CD4-positive, alpha-beta T cell (primary cell): ENCODE data around the gene FILIP1L. TPM values are rescaled to one million over a fixed set of nuclear protein-coding genes. Genes with fewer than 3 reads are reported as not detected.

Experiments
- ATAC-seq: fragments of 200-7000 bp; cut with Tn5 transposase; one replicate; pipeline ENCODE4 v1.10.0; 2022; ENCODE audit warnings: mild to moderate bottlenecking; ENCODE audit not compliant: poor library complexity
- CTCF ChIA-PET: fragments of 350-600 bp; sonication (Branson Sonifier 250); formaldehyde crosslinking; loops from one replicate; lab custom pipeline; 2021; ENCODE audit warnings: antibody characterized with exemption, inconsistent platforms; lab: Charles Lee
- POLR2A ChIA-PET: fragments of 350-600 bp; sonication (Branson Sonifier 250); formaldehyde crosslinking; loops from one replicate; lab custom pipeline; 2021; ENCODE audit warnings: antibody characterized with exemption, inconsistent platforms; lab: Charles Lee
- DNase-seq, 14 experiments: peaks; one replicate each; pipeline ENCODE4 v3.0.0-alpha.2; 2013 to 2020; ENCODE audit warnings: mixed read lengths in 2 of 14
- H3K27ac ChIP-seq, 2 donors: one replicate each; pipeline versions ENCODE4 v1.5.1 to v1.7.0; 2013; ENCODE audit warnings: low read length in 2 of 2, low read depth in 1 of 2, mild to moderate bottlenecking in 1 of 2
- H3K27me3 ChIP-seq, 2 experiments: 1 replicate in 1 of 2; 2 replicates in 1 of 2; pipeline versions ENCODE4 v1.6.1 to v1.7.0; 2013; ENCODE audit warnings: low read length in 2 of 2, control low read depth in 1 of 2, mild to moderate bottlenecking in 1 of 2, moderate library complexity in 1 of 2; ENCODE audit not compliant: insufficient read depth in 2 of 2, control insufficient read depth in 1 of 2
- H3K36me3 ChIP-seq: one replicate; pipeline ENCODE4 v1.6.1; 2013; ENCODE audit warnings: low read length, control low read depth; ENCODE audit not compliant: insufficient read depth
- H3K4me1 ChIP-seq: one replicate; pipeline ENCODE4 v1.6.1; 2013; ENCODE audit warnings: low read length, control low read depth; ENCODE audit not compliant: insufficient read depth
- H3K4me3 ChIP-seq: one replicate; pipeline ENCODE4 v1.5.1; 2013; ENCODE audit warnings: mild to moderate bottlenecking, low read length, moderate library complexity
- H3K9me3 ChIP-seq, 2 experiments: 1 replicate in 1 of 2; 2 replicates in 1 of 2; pipeline versions ENCODE4 v1.6.1 to v1.7.0; 2013; ENCODE audit warnings: low read length in 2 of 2, mild to moderate bottlenecking in 2 of 2, control low read depth in 1 of 2, moderate library complexity in 1 of 2; ENCODE audit not compliant: control insufficient read depth in 1 of 2, insufficient read depth in 1 of 2
- H3K27ac Mint-ChIP-seq: one replicate; pipeline ENCODE4 v1.8.0; 2020; ENCODE audit warnings: mixed read lengths
- H3K27me3 Mint-ChIP-seq: one replicate; pipeline ENCODE4 v1.8.0; 2021; ENCODE audit warnings: mixed read lengths
- H3K36me3 Mint-ChIP-seq: one replicate; pipeline ENCODE4 v1.8.0; 2021; ENCODE audit warnings: low read depth, mixed read lengths
- H3K4me1 Mint-ChIP-seq: one replicate; pipeline ENCODE4 v1.8.0; 2021; ENCODE audit warnings: low read depth, mixed read lengths
- H3K4me3 Mint-ChIP-seq: one replicate; pipeline ENCODE4 v1.8.0; 2020; ENCODE audit warnings: mild to moderate bottlenecking, mixed read lengths
- H3K9me3 Mint-ChIP-seq: one replicate; pipeline ENCODE4 v1.8.0; 2020; ENCODE audit warnings: mixed read lengths
- CTCF ChIP-seq: fragments of 200-600 bp; IDR thresholded peaks from one replicate; pipeline ENCODE4 v1.8.0; 2022; ENCODE audit warnings: antibody characterized with exemption, mild to moderate bottlenecking
- intact Hi-C, 2 experiments: fragments of 100-400 bp; cut with DNase I in 1 of 2; cut with micrococcal nuclease in 1 of 2; formaldehyde crosslinking; loops; one replicate each; pipeline versions ENCODE4 v1.15.1 to v1.9.0; 2023 to 2025; cut with DNase I, micrococcal nuclease
- polyA plus RNA-seq, 2 donors: library from polyadenylated mRNA; unstranded; fragments of 120-200 nt; gene quantifications; one replicate each; pipeline ENCODE4 v1.2.1, GENCODE V29; 2013
- total RNA-seq, 174 experiments: library from RNA in 2 of 174; stranded (reverse) in 2 of 174; gene quantifications; one replicate each; pipeline ENCODE4 v1.2.3 and lab custom pipeline; 2021 to 2026

FILIP1L gene
- under 1 TPM; 0.08 to 0.28 TPM for total RNA-seq
- polyA plus RNA-seq (2013, experiment 1 of 2), result 0.27 TPM
- 1.6 TPM for polyA plus RNA-seq (2013, experiment 2 of 2)
- total RNA-seq (lab: John Stamatoyannopoulos, UW), result 0 to 4.0 (median 0.27) reads per million in 172 experiments

- Histone ChIP-seq H3K4me3 (no peak within 1 kb of the TSS), H3K27me3 (no peaks in the 10 kb centered on the region), H3K27ac (no peak within 1 kb of the TSS), H3K4me1 (no peaks in the 10 kb centered on the region), H3K9me3 (no peaks in the 10 kb centered on the region), H3K36me3 (no peaks in the 10 kb centered on the region)
- CTCF ChIA-PET, result no interaction called here
- intact Hi-C loops, result no loop called here
- H3K27ac Mint-ChIP-seq, result no peak within 1 kb of the TSS
- POLR2A ChIA-PET, result no interaction called here
- no peaks in the 10 kb centered on the region for H3K4me1 Mint-ChIP-seq
- ATAC-seq (no peak), DNase-seq (no peak)
- H3K4me3 Mint-ChIP-seq, result no peak within 1 kb of the TSS
- TF ChIP-seq CTCF, result no peak
- no peaks in the 10 kb centered on the region for H3K27me3 Mint-ChIP-seq
- no peaks in the 10 kb centered on the region for H3K36me3 Mint-ChIP-seq
- no peaks in the 10 kb centered on the region for H3K9me3 Mint-ChIP-seq
Observed at GRCh38 chr3:100114413-100115030, at the start of gene FILIP1L. TSS of gene FILIP1L (minus strand) at chr3:100114501.

- H3K9me3 ChIP-seq, result no peaks in the 10 kb centered on the region
- Mint-ChIP-seq H3K9me3 (no peaks in the 10 kb centered on the region), H3K4me3 (no peak overlapping the region), H3K36me3 (peaks cover 72% of the 10 kb centered on the region), H3K4me1 (no peaks in the 10 kb centered on the region), H3K27ac (no peak overlapping the region), H3K27me3 (no peaks in the 10 kb centered on the region)
- DNase-seq (no peak), ATAC-seq (no peak)
- CTCF ChIA-PET, result interaction anchor here (1.0 kb wide), 1 partner anchor 17 kb away, joined by 4 read pairs; no protein-coding TSS in a partner anchor
- peaks cover 8% of the 10 kb centered on the region for H3K36me3 ChIP-seq
- POLR2A ChIA-PET, result no interaction called here
- H3K27me3 ChIP-seq, result no peaks in the 10 kb centered on the region
- intact Hi-C loops, result no loop called here
- no peak overlapping the region for H3K27ac ChIP-seq
- H3K4me3 ChIP-seq, result no peak overlapping the region
- TF ChIP-seq CTCF, result no peak
- H3K4me1 ChIP-seq, result no peaks in the 10 kb centered on the region
Observed at GRCh38 chr3:100163787-100164186, 49.5 kb upstream of the FILIP1L start.

GRCh38 chr3:100160521-100160920 lies 46.2 kb upstream of the FILIP1L start:
- CTCF ChIA-PET, result no interaction called here
- peaks cover 3% of the 10 kb centered on the region for H3K9me3 Mint-ChIP-seq
- Histone ChIP-seq H3K4me3 (no peak overlapping the region), H3K36me3 (peaks cover 4% of the 10 kb centered on the region), H3K9me3 (peaks cover 2 to 11% of the 10 kb centered on the region in 2 experiments), H3K27me3 (no peaks in the 10 kb centered on the region), H3K4me1 (no peaks in the 10 kb centered on the region), H3K27ac (no peak overlapping the region)
- H3K4me3 Mint-ChIP-seq, result no peak overlapping the region
- H3K4me1 Mint-ChIP-seq, result no peaks in the 10 kb centered on the region
- POLR2A ChIA-PET, result no interaction called here
- H3K27me3 Mint-ChIP-seq, result no peaks in the 10 kb centered on the region
- TF ChIP-seq CTCF, result no peak
- H3K27ac Mint-ChIP-seq, result no peak overlapping the region
- no peak for ATAC-seq
- intact Hi-C loops, result no loop called here
- peaks cover 70% of the 10 kb centered on the region for H3K36me3 Mint-ChIP-seq
- no peak for DNase-seq
